ENCODE measurements around the gene SPN. TPM values are rescaled to one million over a fixed set of nuclear protein-coding genes. Genes with fewer than 3 reads are reported as not detected.
"Not testable (repeated sequence)": the region's sequence is repeated elsewhere in the genome, so short reads cannot be mapped to it uniquely, and the experiment has no call there.

Gene SPN
- total and polyA plus RNA-seq, 3 donors from 2014 or later = 0.74 to 3.2 TPM; not detected in 1

DNA sequence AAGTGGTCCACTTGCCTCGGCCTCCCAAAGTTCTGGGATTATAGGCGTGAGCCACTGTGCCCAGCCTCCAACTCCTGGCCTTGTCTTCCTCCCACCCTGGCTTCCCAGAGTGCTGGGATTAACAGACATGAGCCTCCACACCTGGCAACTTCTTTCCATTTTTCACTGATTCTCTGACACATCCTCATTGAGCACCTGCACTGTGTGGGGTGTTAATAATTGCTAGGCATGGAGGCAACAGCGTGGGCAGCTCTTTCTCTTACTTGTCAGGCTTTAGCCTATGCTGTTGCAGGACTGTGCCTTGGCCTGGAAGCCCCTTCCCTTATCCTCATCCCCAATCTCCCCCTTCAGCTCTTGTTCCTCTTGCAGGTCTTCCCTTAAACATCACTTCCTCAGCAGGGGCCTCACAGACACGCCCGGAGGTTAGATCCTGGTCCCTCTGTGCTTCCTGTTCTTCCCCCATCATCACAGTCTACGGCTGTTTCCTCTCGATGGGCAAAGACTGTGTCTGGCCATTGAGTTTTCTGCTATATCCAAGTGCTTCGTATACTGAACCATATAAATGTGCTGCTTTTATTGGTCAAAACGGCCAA, 23.8 kb downstream of the SPN start:
- H3K4me1 ChIP-seq = no peaks in the 10 kb centered on the region
- intact Hi-C loops (cut with DNase I; ENCODE audit: low total_unique reads) = no loop called here
- no peak for DNase-seq

DNA sequence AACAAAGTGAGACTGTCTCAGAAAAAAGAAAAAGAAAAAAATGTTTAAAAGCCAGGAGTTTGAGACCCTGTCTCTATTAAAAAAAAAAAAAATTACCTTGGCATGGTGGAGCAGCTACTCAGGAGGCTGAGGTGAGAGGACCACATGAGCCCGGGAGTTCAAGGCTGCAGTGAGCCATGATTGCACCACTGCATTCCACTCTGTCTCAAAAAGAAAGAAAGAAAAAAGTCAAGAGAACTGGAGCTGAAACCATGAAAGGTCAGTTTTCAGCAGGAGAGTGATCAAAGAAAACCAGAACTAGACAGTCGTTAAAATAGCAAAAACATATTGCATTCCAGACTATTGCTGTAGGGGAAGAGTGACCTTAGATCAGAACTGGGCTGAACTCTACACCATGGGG, 24.7 kb downstream of the SPN start:
- DNase-seq = no peak

More for the DNA sequence above, 23.8 kb downstream of the SPN start:
- no peak for TF ChIP-seq POLR2A (IDR thresholded peaks at IDR 0.05)
- TF ChIP-seq, protein P1, sequence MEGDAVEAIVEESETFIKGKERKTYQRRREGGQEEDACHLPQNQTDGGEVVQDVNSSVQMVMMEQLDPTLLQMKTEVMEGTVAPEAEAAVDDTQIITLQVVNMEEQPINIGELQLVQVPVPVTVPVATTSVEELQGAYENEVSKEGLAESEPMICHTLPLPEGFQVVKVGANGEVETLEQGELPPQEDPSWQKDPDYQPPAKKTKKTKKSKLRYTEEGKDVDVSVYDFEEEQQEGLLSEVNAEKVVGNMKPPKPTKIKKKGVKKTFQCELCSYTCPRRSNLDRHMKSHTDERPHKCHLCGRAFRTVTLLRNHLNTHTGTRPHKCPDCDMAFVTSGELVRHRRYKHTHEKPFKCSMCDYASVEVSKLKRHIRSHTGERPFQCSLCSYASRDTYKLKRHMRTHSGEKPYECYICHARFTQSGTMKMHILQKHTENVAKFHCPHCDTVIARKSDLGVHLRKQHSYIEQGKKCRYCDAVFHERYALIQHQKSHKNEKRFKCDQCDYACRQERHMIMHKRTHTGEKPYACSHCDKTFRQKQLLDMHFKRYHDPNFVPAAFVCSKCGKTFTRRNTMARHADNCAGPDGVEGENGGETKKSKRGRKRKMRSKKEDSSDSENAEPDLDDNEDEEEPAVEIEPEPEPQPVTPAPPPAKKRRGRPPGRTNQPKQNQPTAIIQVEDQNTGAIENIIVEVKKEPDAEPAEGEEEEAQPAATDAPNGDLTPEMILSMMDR (IDR thresholded peaks at IDR 0.05) = no peak
- H3K27ac ChIP-seq = no peak overlapping the region
- H3K9me3 ChIP-seq = no peaks in the 10 kb centered on the region
- whole genome bisulfite sequencing, 2 donors = 90 to 91% methylated on average over 9 of the region's 9 CpGs
- H3K36me3 ChIP-seq (ENCODE audit: low read depth, missing control alignments) = no peaks in the 10 kb centered on the region
- no peak overlapping the region for H3K4me3 ChIP-seq
- H3K27me3 ChIP-seq = no peaks in the 10 kb centered on the region

DNA sequence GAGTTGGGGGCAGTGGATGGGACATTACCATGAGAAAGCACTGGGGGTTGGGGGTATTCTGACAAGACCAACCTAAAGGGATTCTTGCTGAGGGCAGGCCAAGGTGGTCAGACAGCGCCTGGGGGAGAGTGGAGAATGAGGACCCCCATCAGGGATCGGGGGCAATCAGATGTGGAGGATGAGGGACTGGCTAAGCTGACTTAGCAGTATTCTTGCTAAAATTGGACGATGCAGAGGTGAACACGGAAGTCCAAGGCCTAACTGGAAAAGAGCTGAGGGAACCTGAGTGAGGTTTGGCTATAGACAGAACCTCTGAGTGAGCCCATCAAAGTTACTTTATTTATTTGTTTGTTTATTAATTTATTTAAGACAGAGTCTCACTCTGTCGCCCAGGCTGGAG, 25.1 kb downstream of the SPN start:
- no peaks in the 10 kb centered on the region for H3K4me1 ChIP-seq
- no peaks in the 10 kb centered on the region for H3K27me3 ChIP-seq
- no peaks in the 10 kb centered on the region for H3K9me3 ChIP-seq
- TF ChIP-seq, protein P1 (IDR thresholded peaks at IDR 0.05) = no peak
- no peak for TF ChIP-seq POLR2A (IDR thresholded peaks at IDR 0.05)
- no peak overlapping the region for H3K27ac ChIP-seq
- no peaks in the 10 kb centered on the region for H3K36me3 ChIP-seq (ENCODE audit: low read depth, missing control alignments)
- intact Hi-C loops (cut with DNase I; ENCODE audit: low total_unique reads) = no loop called here
- no peak for DNase-seq
- 88 to 92% methylated on average over 5 of the region's 5 CpGs for WGBS, 2 donors
- H3K4me3 ChIP-seq = no peak overlapping the region

More for the DNA sequence above, 24.7 kb downstream of the SPN start:
- TF ChIP-seq, protein P1 (IDR thresholded peaks at IDR 0.05) = no peak
- TF ChIP-seq POLR2A (IDR thresholded peaks at IDR 0.05) = no peak
- H3K27me3 ChIP-seq = no peaks in the 10 kb centered on the region
- H3K36me3 ChIP-seq (ENCODE audit: low read depth, missing control alignments) = no peaks in the 10 kb centered on the region
- no peak overlapping the region for H3K4me3 ChIP-seq
- H3K9me3 ChIP-seq = no peaks in the 10 kb centered on the region
- H3K4me1 ChIP-seq = no peaks in the 10 kb centered on the region
- intact Hi-C loops (cut with DNase I; ENCODE audit: low total_unique reads) = no loop called here
- H3K27ac ChIP-seq = no peak overlapping the region
- 54 to 57% methylated on average over 2 of the region's 2 CpGs for WGBS, 2 donors

DNA sequence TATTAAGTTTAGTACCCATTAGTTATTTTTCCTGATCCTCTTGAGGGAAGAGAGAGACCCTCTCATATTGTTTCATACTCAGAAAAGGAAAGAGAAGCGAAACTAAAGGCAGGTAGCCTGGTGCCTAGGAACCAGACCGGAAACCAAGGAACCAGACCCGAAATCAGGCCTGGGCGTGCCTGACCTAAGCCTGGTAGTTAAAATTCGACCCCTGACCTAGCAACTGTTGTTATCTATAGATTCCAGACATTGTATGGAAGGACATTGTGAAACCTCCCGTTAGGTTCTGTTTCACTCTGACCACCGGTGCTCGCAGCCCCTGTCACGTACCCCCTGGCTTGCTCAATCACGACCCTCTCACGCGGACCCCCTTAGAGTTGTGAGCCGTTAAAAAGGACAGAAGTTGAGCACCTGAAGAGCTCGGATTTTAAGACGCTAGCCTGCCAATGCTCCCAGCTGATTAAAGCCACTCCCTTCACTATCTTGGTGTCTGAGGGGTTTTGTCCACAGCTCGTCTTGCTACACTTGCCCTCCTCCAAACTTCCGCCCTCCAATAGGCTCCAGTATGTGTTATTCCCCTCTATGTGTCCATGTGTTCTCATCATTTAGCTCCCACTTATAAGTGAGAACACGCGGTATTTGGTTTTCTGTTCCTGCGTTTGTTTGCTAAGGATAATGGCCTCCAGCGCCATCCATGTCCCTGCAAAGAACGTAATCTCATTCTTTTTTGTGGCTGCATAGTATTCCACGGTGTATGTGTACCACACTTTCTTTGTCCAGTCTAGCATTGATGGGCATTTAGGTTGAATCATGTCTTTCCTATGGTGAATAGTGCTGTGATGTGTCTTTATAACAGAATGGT, 26.7 kb downstream of the SPN start:
- intact Hi-C loops (cut with DNase I; ENCODE audit: low total_unique reads) = loop anchor here (10.0 kb wide), 1 partner anchor 335 kb away; the partner anchor contains the start of gene C16orf92
- WGBS, 2 donors = 94 to 95% methylated on average over 22 to 23 of the region's 23 CpGs

DNA sequence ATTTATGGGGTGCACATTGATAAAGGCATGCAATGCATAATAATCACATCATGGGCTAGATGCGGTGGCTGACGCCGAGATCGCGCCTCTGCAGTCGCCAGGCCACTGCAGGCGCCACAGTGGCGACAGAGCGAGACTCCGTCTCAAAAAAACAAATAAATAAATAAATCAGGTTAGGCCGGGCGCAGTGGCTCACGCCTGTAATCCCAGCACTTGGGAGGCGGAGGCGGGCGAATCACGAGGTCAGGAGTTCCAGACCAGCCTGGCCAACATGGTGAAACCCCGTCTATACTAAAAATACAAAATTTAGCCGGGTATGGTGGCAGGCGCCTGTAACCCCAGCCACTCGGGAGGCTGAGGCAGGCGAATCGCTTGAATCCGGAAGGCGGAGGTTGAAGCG, 29.6 kb downstream of the SPN start:
- not testable (repeated sequence) for H3K27me3 ChIP-seq; DNase-seq; H3K4me1 ChIP-seq; H3K27ac ChIP-seq; H3K9me3 ChIP-seq; H3K36me3 ChIP-seq (ENCODE audit: low read depth, missing control alignments)
- peak overlapping the region; percentile 15 to 20 for H3K4me3 ChIP-seq
- intact Hi-C loops (cut with DNase I; ENCODE audit: low total_unique reads) = loop anchor here (10.0 kb wide), 1 partner anchor 332 kb away; the partner anchor contains the start of gene C16orf92
- 72 to 77% methylated on average over 26 of the region's 26 CpGs for WGBS, 2 donors

More for the DNA sequence above, 26.7 kb downstream of the SPN start:
- not testable (repeated sequence) for H3K9me3 ChIP-seq; H3K36me3 ChIP-seq (ENCODE audit: low read depth, missing control alignments); H3K4me3 ChIP-seq; DNase-seq; H3K27me3 ChIP-seq; H3K4me1 ChIP-seq; H3K27ac ChIP-seq
